ENCODE measurements around the gene KCNIP1.

- TF ChIP-seq CTCF (IDR thresholded peaks at IDR 0.05; ENCODE audit: insufficient read depth, low read depth, low read length) (no peak), EZH2 (IDR thresholded peaks at IDR 0.05; ENCODE audit: insufficient read depth, low read length) (no peak)
These were observed 29.1 kb downstream of the KCNIP1 start for GRCh38 chr5:170532935-170533334.
